Testis (tissue), 2 donors: ENCODE measurements around the gene SAMHD1.

Experiments used
- CTCF ChIP-seq, 3 experiments: fragments of 450-650 bp in 2 of 3; fragments of 200-600 bp in 1 of 3; sonication (generic) in 1 of 3; IDR thresholded peaks; one replicate each; pipeline ENCODE4 v1.5.1; 2016 to 2019; ENCODE audit warnings: antibody characterized with exemption in 3 of 3, mild to moderate bottlenecking in 2 of 3, moderate library complexity in 1 of 3
- POLR2A ChIP-seq: fragments of 450-650 bp; IDR thresholded peaks from one replicate; pipeline ENCODE4 v1.6.1; 2017; ENCODE audit warnings: antibody characterized with exemption, mild to moderate bottlenecking, moderate library complexity

DNA sequence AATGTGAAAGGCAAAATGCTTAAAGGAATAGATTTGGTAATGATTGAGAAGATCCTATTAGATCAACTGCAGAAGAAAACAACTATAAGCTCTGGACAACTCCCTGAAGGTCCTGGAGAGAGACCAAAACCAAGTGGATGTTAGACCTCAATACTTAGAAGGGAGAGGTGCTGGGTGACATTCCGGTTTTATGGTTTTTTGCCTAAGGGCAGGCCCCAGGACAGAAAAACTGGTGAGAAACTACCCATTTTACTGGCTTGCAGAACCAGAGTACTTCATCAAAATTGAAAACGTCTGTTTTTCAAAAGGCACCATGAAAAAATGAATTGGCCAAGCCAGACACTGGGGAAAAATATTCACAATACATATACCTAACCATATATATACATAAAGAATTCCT, 26.3 kb downstream of the SAMHD1 start:
- no peak for TF ChIP-seq POLR2A
- no peak for TF ChIP-seq CTCF (IDR thresholded peaks at IDR 0.05)
